ENCODE measurements around the gene SMCR8. TPM values are rescaled to one million over a fixed set of nuclear protein-coding genes. Genes with fewer than 3 reads are reported as not detected.
A peak's percentile ranks its signal among the peaks of the same experiment; 100 is the strongest.

The SMCR8 gene
- total RNA-seq, 6 donors from 2014 or later: 17.1 to 25.2 (median 21.5) TPM

- Histone ChIP-seq H3K9me3 (no peaks in the 10 kb centered on the region), H3K4me3 (no peak overlapping the region), H3K36me3 (peaks cover 9 to 86% (median 43%) of the 10 kb centered on the region in 4 donors), H3K4me1 (peaks cover 42 to 52% (median 48%) of the 10 kb centered on the region in 4 donors), H3K27me3 (no peaks in the 10 kb centered on the region), H3K27ac (no peak overlapping the region)
- ATAC-seq (ENCODE audit: low FRiP score in 2 of 2): no peak
- DNase-seq: no peak
- TF ChIP-seq CTCF (IDR thresholded peaks at IDR 0.05): no peak
- no peak for TF ChIP-seq POLR2A (IDR thresholded peaks at IDR 0.05)
- TF ChIP-seq EP300 (IDR thresholded peaks at IDR 0.05): no peak
- no peak for TF ChIP-seq POLR2AphosphoS5 (IDR thresholded peaks at IDR 0.05)
- WGBS, 2 donors: 81 to 90% methylated on average over 7 of the region's 7 CpGs
Measured at GRCh38 chr17:18320301-18320700, 5.2 kb downstream of the SMCR8 start.

- Histone ChIP-seq H3K27me3 (no peaks in the 10 kb centered on the region), H3K4me3 (no peak overlapping the region), H3K36me3 (peaks cover 9 to 96% (median 49%) of the 10 kb centered on the region in 4 donors), H3K27ac (no peak overlapping the region), H3K4me1 (peaks cover 35 to 43% (median 40%) of the 10 kb centered on the region in 4 donors), H3K9me3 (no peaks in the 10 kb centered on the region)
- TF ChIP-seq EP300 (IDR thresholded peaks at IDR 0.05) (no peak), CTCF (IDR thresholded peaks at IDR 0.05) (no peak), POLR2AphosphoS5 (IDR thresholded peaks at IDR 0.05) (no peak), POLR2A (IDR thresholded peaks at IDR 0.05) (no peak)
- ATAC-seq (ENCODE audit: low FRiP score in 2 of 2) (no peak), DNase-seq (no peak)
- 86 to 100% methylated on average over 1 to 5 of the region's 5 CpGs for WGBS, 2 donors
Measured at GRCh38 chr17:18321309-18321708, 6.2 kb downstream of the SMCR8 start.

- no peaks in the 10 kb centered on the region for H3K27me3 ChIP-seq
- TF ChIP-seq POLR2AphosphoS5 (IDR thresholded peaks at IDR 0.05) (no peak), EP300 (IDR thresholded peaks at IDR 0.05) (no peak), POLR2A (IDR thresholded peaks at IDR 0.05) (no peak), CTCF (IDR thresholded peaks at IDR 0.05) (no peak)
- H3K4me3 ChIP-seq: no peak overlapping the region
- ATAC-seq (ENCODE audit: low FRiP score in 2 of 2): no peak
- H3K9me3 ChIP-seq: no peaks in the 10 kb centered on the region
- peak in 1 of 2 donors; percentile 62 for DNase-seq
- H3K27ac ChIP-seq: no peak overlapping the region
- peaks cover 12 to 97% (median 59%) of the 10 kb centered on the region in 4 donors for H3K36me3 ChIP-seq
- WGBS, 2 donors: 95 to 96% methylated on average over 12 of the region's 12 CpGs
- H3K4me1 ChIP-seq: peaks cover 23 to 31% (median 28%) of the 10 kb centered on the region in 4 donors
Measured at GRCh38 chr17:18322522-18322921, 7.4 kb downstream of the SMCR8 start.

GRCh38 chr17:18323007-18323406 is 7.9 kb downstream of the SMCR8 start:
- Histone ChIP-seq H3K36me3 (peaks cover 12 to 94% (median 57%) of the 10 kb centered on the region in 4 donors), H3K4me3 (no peak overlapping the region), H3K27me3 (no peaks in the 10 kb centered on the region), H3K9me3 (no peaks in the 10 kb centered on the region), H3K27ac (no peak overlapping the region), H3K4me1 (peaks cover 18 to 26% (median 23%) of the 10 kb centered on the region in 4 donors)
- 61 to 100% methylated on average over 1 to 3 of the region's 3 CpGs for WGBS, 2 donors
- no peak for TF ChIP-seq POLR2A (IDR thresholded peaks at IDR 0.05)
- no peak for TF ChIP-seq EP300 (IDR thresholded peaks at IDR 0.05)
- TF ChIP-seq POLR2AphosphoS5 (IDR thresholded peaks at IDR 0.05): no peak
- TF ChIP-seq CTCF (IDR thresholded peaks at IDR 0.05): no peak
- ATAC-seq (ENCODE audit: low FRiP score in 2 of 2): no peak
- no peak for DNase-seq

GRCh38 chr17:18323507-18324139 is 8.5 kb downstream of the SMCR8 start:
- WGBS, 2 donors: 87 to 88% methylated on average over 5 to 16 of the region's 16 CpGs
- Histone ChIP-seq H3K27ac (no peak overlapping the region), H3K4me3 (no peak overlapping the region), H3K4me1 (peaks cover 12 to 20% (median 17%) of the 10 kb centered on the region in 4 donors), H3K9me3 (no peaks in the 10 kb centered on the region), H3K36me3 (peaks cover 15 to 94% (median 61%) of the 10 kb centered on the region in 4 donors), H3K27me3 (no peaks in the 10 kb centered on the region)
- DNase-seq (peak in 1 of 2 donors; percentile 48), ATAC-seq (ENCODE audit: low FRiP score in 2 of 2) (no peak)
- TF ChIP-seq POLR2AphosphoS5 (IDR thresholded peaks at IDR 0.05) (no peak), CTCF (IDR thresholded peaks at IDR 0.05) (no peak), POLR2A (IDR thresholded peaks at IDR 0.05) (no peak), EP300 (IDR thresholded peaks at IDR 0.05) (no peak)

Measured in upper lobe of left lung (tissue), 6 donors.